ENCODE results near the gene GABRG3. TPM values are rescaled to one million over a fixed set of nuclear protein-coding genes. Genes with fewer than 3 reads are reported as not detected.
"Not testable (repeated sequence)": the region's sequence is repeated elsewhere in the genome, so short reads cannot be mapped to it uniquely, and the experiment has no call there.

Gene GABRG3
- total RNA-seq, 1 experiment from 2014 or later = 0.15 TPM

DNA sequence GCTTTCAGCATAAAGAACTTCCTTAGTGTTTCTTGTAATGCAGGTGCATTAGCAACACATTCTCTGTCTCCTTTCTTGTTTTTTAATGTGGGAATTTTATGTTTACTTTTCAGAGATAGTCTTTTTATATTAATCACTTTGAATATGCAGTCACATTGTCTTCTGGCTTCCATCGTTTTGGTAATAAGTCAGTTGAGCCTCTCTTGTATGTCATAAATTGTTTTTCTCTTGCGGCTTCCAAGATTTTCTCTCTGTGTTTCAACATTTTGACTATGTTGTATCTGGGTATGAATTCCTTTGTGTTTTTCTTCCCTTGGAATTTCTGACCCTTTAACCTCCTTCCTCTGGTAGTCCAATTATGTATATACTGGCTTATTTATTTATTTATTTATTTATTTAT is 25.3 kb downstream of the GABRG3 start:
- no peaks in the 10 kb centered on the region for H3K4me1 Mint-ChIP-seq
- no peak overlapping the region for H3T11ph ChIP-seq (ENCODE audit: low read length)
- H3K27me3 ChIP-seq (ENCODE audit: insufficient read depth, low read length) = no peaks in the 10 kb centered on the region
- H2BK12ac ChIP-seq (ENCODE audit: insufficient read length, low read depth, low read length) = no peak overlapping the region
- WGBS (ENCODE audit: extremely low coverage, insufficient read length, low lambda C conversion rate) = no CpG with 5 or more reads among the region's 2 CpGs
- H3K23ac ChIP-seq (ENCODE audit: insufficient read length, low read depth, low read length) = no peak overlapping the region
- no peak overlapping the region for H3K4me3 Mint-ChIP-seq
- no peak overlapping the region for H2AFZ ChIP-seq (ENCODE audit: low read length)
- no peaks in the 10 kb centered on the region for H3K79me2 ChIP-seq (ENCODE audit: insufficient read depth, low read length)
- H3K4me1 ChIP-seq (ENCODE audit: insufficient read depth, low read length) = no peaks in the 10 kb centered on the region
- H3K4ac ChIP-seq (ENCODE audit: low read depth, low read length) = no peak overlapping the region
- DNase-seq = no peak
- no peak overlapping the region for H2BK15ac ChIP-seq (ENCODE audit: low read depth, low read length)
- H3K18ac ChIP-seq (ENCODE audit: insufficient read length, low read depth, low read length) = no peak overlapping the region
- H4K8ac ChIP-seq (replicated peaks; ENCODE audit: insufficient read length, low read depth, low read length) = no peak overlapping the region
- peaks cover 23 to 27% of the 10 kb centered on the region in 2 experiments for H3K9me3 Mint-ChIP-seq
- H4K91ac ChIP-seq (ENCODE audit: insufficient read length, low read depth, low read length) = no peak overlapping the region
- no peak overlapping the region for H3K4me2 ChIP-seq (ENCODE audit: insufficient read depth, insufficient read length, low read length)
- no peaks in the 10 kb centered on the region for H4K20me1 ChIP-seq (ENCODE audit: control insufficient read depth, insufficient read depth, insufficient read length)
- H2BK5ac ChIP-seq (ENCODE audit: insufficient read length, low read length) = no peak overlapping the region
- H3K9ac ChIP-seq (ENCODE audit: extremely low read depth, insufficient read length, low read length) = no peak overlapping the region
- no peak overlapping the region for H2BK120ac ChIP-seq (ENCODE audit: low read depth, low read length, poor library complexity, severe bottlenecking)
- no peak overlapping the region for H3K56ac ChIP-seq (ENCODE audit: insufficient read length, low read depth, low read length)
- H3K36me3 Mint-ChIP-seq (ENCODE audit: insufficient read depth in 1 of 3, low read depth in 3 of 3) = peaks cover 2 to 18% (median 6%) of the 10 kb centered on the region in 3 experiments; a peak in 6 of 7 replicates
- H4K5ac ChIP-seq (ENCODE audit: insufficient read length, low read depth, low read length) = no peak overlapping the region
- no peak overlapping the region for H3K27ac Mint-ChIP-seq
- no peaks in the 10 kb centered on the region for H3K79me1 ChIP-seq (ENCODE audit: insufficient read depth, low read depth, low read length, poor library complexity, severe bottlenecking)
- H3K27ac ChIP-seq (ENCODE audit: insufficient read length, low read depth, low read length) = no peak overlapping the region
- H3K14ac ChIP-seq (ENCODE audit: insufficient read depth, low read length) = no peak overlapping the region
- TF ChIP-seq, protein P1, sequence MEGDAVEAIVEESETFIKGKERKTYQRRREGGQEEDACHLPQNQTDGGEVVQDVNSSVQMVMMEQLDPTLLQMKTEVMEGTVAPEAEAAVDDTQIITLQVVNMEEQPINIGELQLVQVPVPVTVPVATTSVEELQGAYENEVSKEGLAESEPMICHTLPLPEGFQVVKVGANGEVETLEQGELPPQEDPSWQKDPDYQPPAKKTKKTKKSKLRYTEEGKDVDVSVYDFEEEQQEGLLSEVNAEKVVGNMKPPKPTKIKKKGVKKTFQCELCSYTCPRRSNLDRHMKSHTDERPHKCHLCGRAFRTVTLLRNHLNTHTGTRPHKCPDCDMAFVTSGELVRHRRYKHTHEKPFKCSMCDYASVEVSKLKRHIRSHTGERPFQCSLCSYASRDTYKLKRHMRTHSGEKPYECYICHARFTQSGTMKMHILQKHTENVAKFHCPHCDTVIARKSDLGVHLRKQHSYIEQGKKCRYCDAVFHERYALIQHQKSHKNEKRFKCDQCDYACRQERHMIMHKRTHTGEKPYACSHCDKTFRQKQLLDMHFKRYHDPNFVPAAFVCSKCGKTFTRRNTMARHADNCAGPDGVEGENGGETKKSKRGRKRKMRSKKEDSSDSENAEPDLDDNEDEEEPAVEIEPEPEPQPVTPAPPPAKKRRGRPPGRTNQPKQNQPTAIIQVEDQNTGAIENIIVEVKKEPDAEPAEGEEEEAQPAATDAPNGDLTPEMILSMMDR (conservative IDR thresholded peaks at IDR 0.05) = no peak
- H3K27me3 Mint-ChIP-seq (ENCODE audit: low read depth) = peaks cover 2% of the 10 kb centered on the region; the same call in 1 of the 2 replicates
- H3K23me2 ChIP-seq (ENCODE audit: insufficient read length, low read depth, low read length, poor library complexity, severe bottlenecking) = no peaks in the 10 kb centered on the region
- no peak overlapping the region for H2AK5ac ChIP-seq (ENCODE audit: insufficient read length, low read length)
- H3K9me3 ChIP-seq (ENCODE audit: control insufficient read depth, low read depth, low read length) = no peaks in the 10 kb centered on the region
- no peak overlapping the region for H2BK20ac ChIP-seq (ENCODE audit: low read depth, low read length, poor library complexity, severe bottlenecking)

DNA sequence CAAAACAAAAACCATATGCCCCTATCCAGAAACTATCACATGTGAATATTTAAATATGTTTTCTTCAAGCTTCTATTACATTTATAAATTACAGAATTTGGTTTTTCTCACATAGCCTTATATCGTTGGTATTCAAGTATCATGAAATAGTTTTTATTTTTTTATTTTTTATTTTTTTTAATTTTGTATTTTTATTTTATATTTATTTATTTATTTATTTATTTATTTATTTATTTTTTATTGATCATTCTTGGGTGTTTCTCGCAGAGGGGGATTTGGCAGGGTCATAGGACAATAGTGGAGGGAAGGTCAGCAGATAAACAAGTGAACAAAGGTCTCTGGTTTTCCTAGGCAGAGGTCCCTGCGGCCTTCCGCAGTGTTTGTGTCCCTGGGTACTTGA is 32.0 kb downstream of the GABRG3 start:
- not testable (repeated sequence) for H4K20me1 ChIP-seq (ENCODE audit: control insufficient read depth, insufficient read depth, insufficient read length); H3K79me2 ChIP-seq (ENCODE audit: insufficient read depth, low read length); H4K5ac ChIP-seq (ENCODE audit: insufficient read length, low read depth, low read length); DNase-seq; H3K4me1 ChIP-seq (ENCODE audit: insufficient read depth, low read length); H2BK5ac ChIP-seq (ENCODE audit: insufficient read length, low read length); H4K91ac ChIP-seq (ENCODE audit: insufficient read length, low read depth, low read length); H3K4ac ChIP-seq (ENCODE audit: low read depth, low read length); H3K27me3 ChIP-seq (ENCODE audit: insufficient read depth, low read length); H2AFZ ChIP-seq (ENCODE audit: low read length); H3K27ac Mint-ChIP-seq; H4K8ac ChIP-seq (replicated peaks; ENCODE audit: insufficient read length, low read depth, low read length); H3K23me2 ChIP-seq (ENCODE audit: insufficient read length, low read depth, low read length, poor library complexity, severe bottlenecking); H2BK12ac ChIP-seq (ENCODE audit: insufficient read length, low read depth, low read length); H2AK5ac ChIP-seq (ENCODE audit: insufficient read length, low read length); H3K79me1 ChIP-seq (ENCODE audit: insufficient read depth, low read depth, low read length, poor library complexity, severe bottlenecking); H3K27me3 Mint-ChIP-seq (ENCODE audit: low read depth); H3K14ac ChIP-seq (ENCODE audit: insufficient read depth, low read length); H2BK15ac ChIP-seq (ENCODE audit: low read depth, low read length); H3K9ac ChIP-seq (ENCODE audit: extremely low read depth, insufficient read length, low read length); H3K9me3 ChIP-seq (ENCODE audit: control insufficient read depth, low read depth, low read length); H3K18ac ChIP-seq (ENCODE audit: insufficient read length, low read depth, low read length); H3K4me1 Mint-ChIP-seq; H2BK120ac ChIP-seq (ENCODE audit: low read depth, low read length, poor library complexity, severe bottlenecking); H3K4me3 Mint-ChIP-seq; H2BK20ac ChIP-seq (ENCODE audit: low read depth, low read length, poor library complexity, severe bottlenecking); H3K27ac ChIP-seq (ENCODE audit: insufficient read length, low read depth, low read length); H3K23ac ChIP-seq (ENCODE audit: insufficient read length, low read depth, low read length); H3K4me2 ChIP-seq (ENCODE audit: insufficient read depth, insufficient read length, low read length); H3K36me3 Mint-ChIP-seq (ENCODE audit: insufficient read depth in 1 of 3, low read depth in 3 of 3); H3T11ph ChIP-seq (ENCODE audit: low read length); H3K56ac ChIP-seq (ENCODE audit: insufficient read length, low read depth, low read length)
- H3K9me3 Mint-ChIP-seq = peaks cover 16 to 17% of the 10 kb centered on the region in 2 experiments
- WGBS (ENCODE audit: extremely low coverage, insufficient read length, low lambda C conversion rate) = no CpG with 5 or more reads among the region's 4 CpGs
